ENCODE results near the gene NEURL1. TPM values are rescaled to one million over a fixed set of nuclear protein-coding genes. Genes with fewer than 3 reads are reported as not detected.

Gene NEURL1
- polyA plus RNA-seq, 3 donors, result 3.0 to 17.2 (median 3.3) TPM

DNA sequence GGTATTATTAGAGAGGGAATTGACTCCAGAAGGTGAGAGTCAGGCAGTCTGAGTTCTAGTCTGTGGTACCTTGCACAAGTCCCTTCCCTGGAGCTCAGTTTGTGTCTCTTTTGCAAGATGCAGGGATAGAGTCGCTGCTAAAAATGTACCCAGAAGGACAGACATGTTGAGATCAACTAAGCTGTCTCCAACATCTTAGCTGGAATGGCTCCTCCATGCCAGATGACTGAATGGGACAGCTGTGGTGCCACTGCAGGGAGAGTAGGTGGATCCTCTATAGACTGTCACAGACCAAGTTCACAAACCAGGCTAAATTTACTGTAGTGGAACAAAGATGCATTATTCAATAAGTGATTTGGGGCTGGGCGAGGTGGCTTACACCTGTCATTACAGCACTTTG, 120.1 kb downstream of the NEURL1 start:
- Histone ChIP-seq H2AFZ (ENCODE audit: insufficient read depth, low read depth, low read length, poor library complexity, severe bottlenecking) (no peak overlapping the region), H3K79me2 (ENCODE audit: insufficient read depth, low read length) (no peaks in the 10 kb centered on the region), H3K4me1 (ENCODE audit: control insufficient read depth in 1 of 2, insufficient read depth in 2 of 2, low read length in 2 of 2) (no peaks in the 10 kb centered on the region), H3K9ac (ENCODE audit: insufficient read depth, low read length, poor library complexity, severe bottlenecking) (no peak overlapping the region), H3K4me3 (replicated peaks in 1 of 3; ENCODE audit: low read depth in 2 of 3, low read length in 3 of 3) (no peak overlapping the region), H3K27ac (ENCODE audit: low read depth in 1 of 2, low read length in 2 of 2) (no peak overlapping the region), H3K9me3 (replicated peaks in 1 of 2; ENCODE audit: control insufficient read depth in 1 of 2, insufficient read depth in 1 of 2, low read length in 2 of 2) (no peaks in the 10 kb centered on the region), H3K27me3 (ENCODE audit: control insufficient read depth in 2 of 2, insufficient read depth in 2 of 2, low read length in 2 of 2) (no peaks in the 10 kb centered on the region), H4K20me1 (ENCODE audit: insufficient read depth, low read length) (no peaks in the 10 kb centered on the region), H3K36me3 (replicated peaks in 1 of 2; ENCODE audit: control insufficient read depth in 1 of 2, insufficient read depth in 2 of 2, low read length in 2 of 2) (no peaks in the 10 kb centered on the region), H3K4me2 (replicated peaks; ENCODE audit: extremely low read depth, low read length, poor library complexity, severe bottlenecking) (no peak overlapping the region)
- DNase-seq, result no peak
- Mint-ChIP-seq H3K36me3 (peaks cover 0 to 3% of the 10 kb centered on the region in 2 donors), H3K4me3 (no peak overlapping the region), H3K27ac (no peak overlapping the region), H3K27me3 (ENCODE audit: low read depth in 3 of 3) (peaks cover 0 to 5% (median 0%) of the 10 kb centered on the region in 3 donors), H3K4me1 (no peaks in the 10 kb centered on the region), H3K9me3 (peaks cover 0 to 2% (median 0%) of the 10 kb centered on the region in 7 donors)
- TF ChIP-seq, protein P1, sequence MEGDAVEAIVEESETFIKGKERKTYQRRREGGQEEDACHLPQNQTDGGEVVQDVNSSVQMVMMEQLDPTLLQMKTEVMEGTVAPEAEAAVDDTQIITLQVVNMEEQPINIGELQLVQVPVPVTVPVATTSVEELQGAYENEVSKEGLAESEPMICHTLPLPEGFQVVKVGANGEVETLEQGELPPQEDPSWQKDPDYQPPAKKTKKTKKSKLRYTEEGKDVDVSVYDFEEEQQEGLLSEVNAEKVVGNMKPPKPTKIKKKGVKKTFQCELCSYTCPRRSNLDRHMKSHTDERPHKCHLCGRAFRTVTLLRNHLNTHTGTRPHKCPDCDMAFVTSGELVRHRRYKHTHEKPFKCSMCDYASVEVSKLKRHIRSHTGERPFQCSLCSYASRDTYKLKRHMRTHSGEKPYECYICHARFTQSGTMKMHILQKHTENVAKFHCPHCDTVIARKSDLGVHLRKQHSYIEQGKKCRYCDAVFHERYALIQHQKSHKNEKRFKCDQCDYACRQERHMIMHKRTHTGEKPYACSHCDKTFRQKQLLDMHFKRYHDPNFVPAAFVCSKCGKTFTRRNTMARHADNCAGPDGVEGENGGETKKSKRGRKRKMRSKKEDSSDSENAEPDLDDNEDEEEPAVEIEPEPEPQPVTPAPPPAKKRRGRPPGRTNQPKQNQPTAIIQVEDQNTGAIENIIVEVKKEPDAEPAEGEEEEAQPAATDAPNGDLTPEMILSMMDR (IDR thresholded peaks at IDR 0.05), result no peak
- intact Hi-C loops (cut with micrococcal nuclease), result no loop called here
- 92% methylated on average over 1 of the region's 2 CpGs for WGBS (ENCODE audit: insufficient coverage)

DNA sequence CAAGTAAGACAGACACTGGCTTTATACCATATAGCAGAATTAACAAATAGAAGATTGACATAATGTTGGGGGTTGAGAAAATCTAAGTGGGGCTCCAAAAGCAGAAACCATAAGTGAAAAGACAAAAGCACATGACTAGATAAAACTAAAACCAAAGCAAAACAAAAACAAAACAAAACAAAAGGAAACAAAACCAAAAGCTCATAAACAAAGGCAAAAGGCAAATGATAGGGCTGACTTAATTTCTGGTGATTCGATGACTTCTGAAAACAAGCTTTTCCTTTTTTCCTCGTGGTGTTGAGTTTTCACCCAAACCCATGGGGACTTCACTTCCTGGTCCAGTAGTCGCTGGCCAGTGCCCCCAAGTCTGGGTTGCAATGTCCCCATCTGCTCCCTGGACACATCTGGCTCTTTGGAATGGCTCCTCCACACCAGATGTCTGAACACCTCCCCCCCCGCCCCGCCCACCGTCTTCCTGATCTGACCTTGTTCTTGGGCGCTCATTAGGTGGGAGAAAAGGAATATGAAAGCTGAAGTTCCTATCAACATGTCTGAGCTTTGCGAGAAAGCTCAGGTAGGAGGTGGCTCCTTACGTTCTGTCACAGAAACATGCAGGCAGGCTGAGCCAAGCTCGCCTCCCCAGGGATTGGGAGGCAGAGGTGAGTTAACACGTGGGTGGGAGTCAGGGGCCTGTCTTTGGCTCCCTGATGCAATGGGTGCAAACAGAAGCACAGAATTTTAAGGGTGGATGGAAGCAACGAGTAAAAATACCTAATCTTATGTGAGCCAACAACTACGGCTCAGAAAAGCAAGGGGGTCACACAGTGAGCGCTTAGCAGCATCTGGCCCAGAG, 121.0 kb downstream of the NEURL1 start:
- no peak overlapping the region for H3K9ac ChIP-seq (ENCODE audit: insufficient read depth, low read length, poor library complexity, severe bottlenecking)
- H3K27ac Mint-ChIP-seq, result no peak overlapping the region
- H3K9me3 Mint-ChIP-seq, result peaks cover 0 to 2% (median 0%) of the 10 kb centered on the region in 7 donors
- no peaks in the 10 kb centered on the region for H3K9me3 ChIP-seq (replicated peaks in 1 of 2; ENCODE audit: control insufficient read depth in 1 of 2, insufficient read depth in 1 of 2, low read length in 2 of 2)
- H3K4me3 ChIP-seq (replicated peaks in 1 of 3; ENCODE audit: low read depth in 2 of 3, low read length in 3 of 3), result no peak overlapping the region
- TF ChIP-seq, protein P1 (IDR thresholded peaks at IDR 0.05), result no peak
- H4K20me1 ChIP-seq (ENCODE audit: insufficient read depth, low read length), result no peaks in the 10 kb centered on the region
- H3K36me3 Mint-ChIP-seq, result peaks cover 0 to 3% of the 10 kb centered on the region in 2 donors
- no peak overlapping the region for H3K4me2 ChIP-seq (replicated peaks; ENCODE audit: extremely low read depth, low read length, poor library complexity, severe bottlenecking)
- H3K36me3 ChIP-seq (replicated peaks in 1 of 2; ENCODE audit: control insufficient read depth in 1 of 2, insufficient read depth in 2 of 2, low read length in 2 of 2), result no peaks in the 10 kb centered on the region
- no peak overlapping the region for H3K4me3 Mint-ChIP-seq
- intact Hi-C loops (cut with micrococcal nuclease), result no loop called here
- no peak overlapping the region for H3K27ac ChIP-seq (ENCODE audit: low read depth in 1 of 2, low read length in 2 of 2)
- H3K4me1 ChIP-seq (ENCODE audit: control insufficient read depth in 1 of 2, insufficient read depth in 2 of 2, low read length in 2 of 2), result no peaks in the 10 kb centered on the region
- WGBS (ENCODE audit: insufficient coverage), result 88% methylated on average over 10 of the region's 14 CpGs
- H3K27me3 ChIP-seq (ENCODE audit: control insufficient read depth in 2 of 2, insufficient read depth in 2 of 2, low read length in 2 of 2), result no peaks in the 10 kb centered on the region
- no peaks in the 10 kb centered on the region for H3K4me1 Mint-ChIP-seq
- peaks cover 0 to 5% (median 0%) of the 10 kb centered on the region in 3 donors for H3K27me3 Mint-ChIP-seq (ENCODE audit: low read depth in 3 of 3)
- DNase-seq, result no peak
- H2AFZ ChIP-seq (ENCODE audit: insufficient read depth, low read depth, low read length, poor library complexity, severe bottlenecking), result no peak overlapping the region
- H3K79me2 ChIP-seq (ENCODE audit: insufficient read depth, low read length), result no peaks in the 10 kb centered on the region
